HG03039 (cell line): ENCODE data around the gene IREB2.
"Not testable (repeated sequence)": the region's sequence is repeated elsewhere in the genome, so short reads cannot be mapped to it uniquely, and the experiment has no call there.

Experiments
- ATAC-seq: cut with Tn5 transposase; IDR thresholded peaks from one replicate; pipeline ENCODE4 v1.9.1; 2021; ENCODE audit warnings: mild to moderate bottlenecking, moderate library complexity; ENCODE audit not compliant: unreplicated experiment

IREB2 gene

DNA sequence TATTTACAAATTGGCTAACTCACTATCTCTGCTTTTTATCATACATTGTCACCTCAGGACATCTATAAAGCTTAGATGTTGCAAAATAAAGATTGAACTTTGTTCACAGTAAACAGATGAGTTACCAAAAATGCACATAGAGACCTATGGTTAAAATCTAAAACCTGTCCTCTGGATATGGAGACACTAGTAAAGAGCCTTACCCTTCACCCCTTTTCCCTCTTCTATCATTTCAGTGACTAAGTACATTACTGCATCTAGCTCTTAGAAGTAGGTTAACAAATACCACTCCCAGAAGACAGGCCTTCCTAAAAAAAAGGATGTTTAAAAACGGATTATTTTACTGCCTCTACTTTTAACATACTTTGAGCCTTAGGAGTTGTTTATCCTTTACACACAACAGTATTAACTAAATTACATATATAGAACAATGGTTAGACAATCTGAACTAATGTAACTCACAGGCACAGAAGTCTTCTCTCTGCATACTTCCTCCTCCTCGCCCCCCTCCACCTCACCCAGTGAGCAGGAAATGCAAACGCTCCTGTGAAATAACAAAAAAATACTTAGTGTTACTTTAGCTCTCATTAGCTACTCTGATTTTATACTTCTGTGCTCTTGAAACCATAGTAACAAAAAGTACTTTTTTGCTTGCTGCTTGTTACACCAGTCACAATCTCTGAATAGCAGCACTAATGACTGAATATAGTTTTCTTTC, 23.3 kb downstream of the IREB2 start:
- ATAC-seq = no peak

DNA sequence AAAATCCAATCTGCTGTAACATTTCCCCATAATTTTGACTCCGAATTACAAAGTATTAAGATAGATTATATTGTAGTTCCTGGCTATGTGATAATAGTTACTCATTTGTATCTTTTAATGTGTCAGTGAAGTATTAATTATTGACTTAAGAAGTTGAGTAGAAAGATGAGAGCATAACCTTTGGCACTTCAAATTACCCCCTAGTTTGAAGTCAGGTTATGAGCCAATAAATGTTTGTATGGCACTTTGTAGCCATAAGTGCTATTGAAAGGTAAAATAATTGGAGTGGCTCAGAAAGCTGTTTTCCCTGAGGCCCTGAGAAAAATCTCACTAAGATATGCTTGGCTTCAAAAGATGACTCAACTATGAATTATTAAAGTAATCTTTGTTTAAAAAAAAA, 31.0 kb downstream of the IREB2 start:
- ATAC-seq = no peak

DNA sequence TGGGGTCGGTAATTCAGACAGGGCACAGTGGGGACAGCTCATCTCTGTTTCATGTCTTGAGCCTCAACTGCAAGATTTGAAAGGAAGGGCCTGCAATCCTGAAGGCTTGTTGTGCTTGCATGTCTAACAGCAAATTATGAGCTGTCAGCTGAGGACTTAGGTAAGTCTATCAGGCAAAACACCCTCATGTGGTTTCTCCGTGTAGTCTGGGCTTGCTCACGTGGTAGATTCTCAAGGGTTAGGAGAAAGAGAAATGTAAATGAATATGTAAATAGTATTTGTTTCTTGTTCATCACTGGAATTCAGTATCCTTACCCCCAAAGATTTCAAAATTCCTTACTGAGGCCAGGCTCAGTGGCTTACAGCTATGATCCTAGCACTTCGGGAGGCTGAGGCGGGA, 39.3 kb downstream of the IREB2 start:
- no peak for ATAC-seq

DNA sequence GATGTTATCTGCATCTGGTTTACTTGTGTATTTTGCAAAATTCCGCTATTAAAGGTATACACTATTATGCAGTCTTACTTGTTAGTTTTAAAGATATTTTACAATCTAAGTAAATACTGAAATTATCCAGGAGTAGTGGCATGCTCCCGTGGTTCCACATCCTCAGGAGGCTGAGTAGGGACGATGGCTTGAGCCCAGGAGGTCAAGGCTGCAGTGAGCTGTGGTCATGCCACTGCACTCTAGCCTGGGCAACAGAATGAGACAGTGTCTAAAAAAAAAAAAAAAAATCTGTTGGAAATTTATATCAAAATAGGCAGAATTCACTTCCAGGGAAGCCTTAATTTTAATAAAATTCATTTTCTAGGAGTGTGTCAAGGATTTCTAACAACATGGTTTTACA, 41.6 kb downstream of the IREB2 start:
- no peak for ATAC-seq

DNA sequence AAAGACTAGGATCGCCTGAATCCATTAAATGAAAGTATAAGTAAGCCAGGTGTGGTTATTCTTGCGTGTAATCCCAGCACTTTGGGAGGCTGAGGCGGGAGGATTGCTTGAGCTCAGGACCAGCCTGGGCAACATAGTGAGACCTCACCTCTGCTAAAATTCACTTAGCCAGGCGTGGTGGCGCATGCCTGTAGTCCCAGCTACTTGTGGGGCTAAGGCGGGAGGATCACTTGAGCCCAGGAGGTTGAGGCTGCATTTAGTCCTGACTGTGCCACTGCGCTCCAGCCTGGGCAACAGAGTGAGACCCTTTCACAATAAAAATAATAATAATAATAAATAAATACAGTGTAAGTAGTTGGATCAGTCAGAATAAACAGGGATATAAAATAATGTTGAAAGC, 43.9 kb downstream of the IREB2 start:
- ATAC-seq = no peak

DNA sequence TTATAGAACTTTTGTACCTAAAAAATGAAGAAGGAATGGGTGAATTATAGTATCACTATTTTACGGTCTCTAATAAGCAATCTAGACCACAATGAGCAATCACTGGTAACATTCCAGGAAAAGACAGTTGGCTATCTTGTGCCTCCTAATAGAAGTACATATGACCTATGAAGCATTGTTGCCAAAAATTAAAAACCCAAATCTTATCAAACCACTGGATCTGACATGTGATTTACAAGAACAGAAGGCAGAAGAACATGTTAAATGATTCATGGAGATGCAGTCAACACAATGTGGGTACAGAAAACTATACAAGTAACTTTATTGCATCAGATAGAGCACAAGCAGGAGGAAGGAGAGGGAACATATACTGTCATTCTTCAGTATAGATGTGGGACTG, 54.9 kb downstream of the IREB2 start:
- ATAC-seq = no peak

DNA sequence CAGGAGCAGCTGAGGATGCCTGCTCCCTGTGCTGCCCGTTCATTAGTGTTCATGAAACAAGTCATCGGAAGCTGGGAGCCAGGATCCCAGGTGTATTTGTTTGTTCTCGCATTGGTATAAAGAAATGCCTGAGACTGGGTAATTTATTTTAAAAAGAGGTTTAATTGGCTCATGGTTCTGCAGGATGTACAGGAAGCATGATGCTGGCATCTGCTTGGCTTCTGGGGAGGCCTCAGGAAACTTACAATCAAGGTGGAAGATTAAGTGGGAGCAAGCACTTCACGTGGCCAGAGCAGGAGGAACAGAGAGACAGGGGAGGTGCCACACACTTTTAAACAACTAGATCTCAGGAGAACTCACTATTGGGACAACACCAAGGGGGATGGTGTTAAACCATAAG, 63.8 kb downstream of the IREB2 start:
- no peak for ATAC-seq

DNA sequence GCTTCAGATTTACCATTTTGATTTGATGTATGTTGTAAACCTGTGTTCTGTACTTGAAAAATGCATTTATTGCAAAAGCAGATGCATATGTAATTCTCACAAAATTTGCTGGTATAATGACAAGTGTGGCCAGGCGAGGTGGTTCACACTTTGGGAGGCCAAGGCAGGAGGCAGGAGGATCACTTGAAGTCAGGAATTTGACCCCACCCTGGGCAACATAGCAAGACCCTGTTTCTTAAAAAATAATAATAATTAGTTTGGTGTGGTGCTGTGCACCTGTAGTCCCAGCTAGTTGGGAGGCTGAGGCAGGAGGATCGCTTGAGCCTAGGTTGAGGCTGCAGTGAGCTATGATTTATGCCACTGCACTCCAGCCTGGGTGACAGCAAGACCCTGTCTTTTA, 64.6 kb downstream of the IREB2 start:
- no peak for ATAC-seq

DNA sequence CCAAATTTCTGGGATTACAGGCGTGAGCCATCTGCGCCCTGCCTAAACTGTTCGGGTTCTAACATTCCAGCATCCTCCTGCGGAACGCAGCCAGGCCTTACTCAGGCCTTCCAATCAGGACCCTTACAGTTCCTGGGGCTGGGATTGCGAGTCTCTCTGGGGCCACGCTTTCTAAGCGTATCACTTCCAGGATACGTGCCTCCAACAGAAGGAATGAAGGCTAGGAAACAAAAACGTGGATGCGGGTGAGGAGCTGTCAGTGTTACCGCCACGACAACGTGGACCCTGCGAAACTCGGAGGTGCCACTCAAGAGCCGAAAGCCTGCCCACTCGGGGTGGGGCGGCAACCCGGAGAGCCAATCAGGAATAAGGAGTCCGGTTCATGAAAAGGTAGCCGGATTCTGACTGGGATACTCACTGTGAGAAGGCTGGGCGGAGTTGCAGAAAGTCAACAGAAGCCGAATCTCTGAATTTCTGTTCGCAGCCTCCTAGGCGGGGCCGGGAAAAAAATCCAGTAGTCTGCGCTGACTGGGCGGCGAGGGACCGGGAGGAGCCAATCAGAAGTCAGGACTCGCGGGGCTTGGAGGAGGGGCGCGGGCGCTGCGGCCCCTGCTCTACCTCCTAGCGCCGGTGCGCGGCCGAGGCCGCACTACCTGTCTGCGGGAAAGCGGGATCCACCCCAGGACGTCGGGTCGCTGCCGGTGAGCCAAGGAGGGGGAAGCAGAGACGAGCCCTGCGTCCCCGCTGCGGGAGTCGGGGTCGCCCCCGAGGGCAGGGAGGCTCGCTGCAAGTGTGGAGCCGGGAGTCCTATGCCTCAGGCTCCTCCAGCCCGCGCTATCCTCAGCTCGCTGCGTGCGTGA, 69.2 kb downstream of the IREB2 start, which contains the start of gene HYKK:
HYKK (plus strand) TSS at position 607 of the 860 bp plus-strand sequence. CDS start 5,512 bp downstream, outside the sequence.
- ATAC-seq = peak; percentile 73

DNA sequence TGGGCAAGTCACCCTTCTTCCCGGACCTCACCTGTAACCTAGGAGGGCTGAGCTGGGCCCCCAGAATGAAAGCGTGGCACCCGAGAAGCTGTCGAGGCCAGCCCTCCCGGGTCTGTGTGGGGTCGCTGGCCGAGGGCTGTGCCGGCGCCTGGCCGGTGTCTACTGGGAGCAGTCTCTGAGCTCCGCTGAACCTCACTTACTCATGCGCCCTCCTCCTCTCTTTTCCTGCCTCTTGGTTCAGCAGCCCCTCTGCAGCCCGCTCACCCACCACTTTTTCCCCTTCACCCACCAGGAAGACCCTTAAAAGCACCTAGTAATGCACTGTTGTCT, 69.8 kb downstream of the IREB2 start:
- ATAC-seq = no peak

DNA sequence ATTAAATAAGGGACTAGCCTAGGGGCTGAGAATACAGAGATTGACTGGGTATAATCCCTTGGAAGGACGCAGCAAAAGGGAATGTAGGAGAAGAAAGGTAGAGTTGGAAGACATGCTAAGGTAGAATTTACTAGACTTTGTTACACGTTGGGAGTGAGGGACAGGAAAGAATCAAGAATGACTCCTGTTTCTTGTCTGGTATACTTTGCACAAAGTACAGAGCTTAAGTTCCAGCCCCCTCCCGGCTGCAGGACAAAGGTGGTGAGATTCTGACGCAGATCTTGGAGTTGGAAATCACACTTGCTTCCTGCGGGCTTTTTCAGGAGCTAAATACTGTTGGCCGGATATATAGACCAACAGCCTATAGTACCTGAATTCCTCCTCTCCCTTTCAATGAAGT, 70.3 kb downstream of the IREB2 start:
- ATAC-seq = no peak

DNA sequence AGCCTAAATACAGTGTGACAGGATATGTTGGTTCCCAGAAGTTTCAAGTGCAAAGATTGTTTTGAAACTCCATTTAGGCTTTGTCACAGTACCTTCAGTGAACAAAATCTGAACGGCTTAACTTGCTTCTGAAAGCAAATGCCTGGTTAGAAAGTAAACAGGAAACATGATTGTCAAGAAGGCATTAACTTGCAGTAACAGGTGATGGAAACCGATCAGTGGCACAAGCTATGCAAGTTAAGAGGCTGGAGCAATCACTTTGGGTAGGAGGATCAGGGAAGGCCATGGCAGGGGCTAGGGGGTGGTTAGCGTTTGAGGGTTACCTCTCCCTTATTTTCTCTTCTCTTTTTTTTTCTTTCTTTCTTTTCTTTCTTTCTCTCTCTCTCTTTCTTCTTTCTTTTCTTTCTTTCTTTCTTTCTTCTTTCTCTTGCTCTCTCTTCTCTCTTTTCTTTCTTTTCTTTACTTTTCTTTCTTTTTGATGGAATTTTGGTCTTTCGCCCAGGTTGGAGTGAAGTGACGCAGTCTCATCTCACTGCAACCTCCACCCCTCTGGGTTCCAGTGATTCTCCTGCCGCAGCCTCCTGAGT, 71.8 kb downstream of the IREB2 start:
- ATAC-seq = no peak

DNA sequence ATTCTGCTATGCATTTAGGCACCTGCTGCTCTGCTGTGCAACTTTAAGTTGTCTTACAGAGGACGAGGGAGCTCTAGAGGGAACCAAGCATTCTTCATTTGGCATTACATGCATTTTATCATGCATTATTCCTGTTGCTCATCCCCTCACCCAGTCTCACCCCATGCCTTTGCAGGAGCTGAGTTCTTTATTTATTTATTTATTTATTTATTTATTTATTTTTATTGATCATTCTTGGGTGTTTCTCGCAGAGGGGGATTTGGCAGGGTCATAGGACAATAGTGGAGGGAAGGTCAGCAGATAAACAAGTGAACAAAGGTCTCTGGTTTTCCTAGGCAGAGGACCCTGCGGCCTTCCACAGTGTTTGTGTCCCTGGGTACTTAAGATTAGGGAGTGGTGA, 82.0 kb downstream of the IREB2 start:
- ATAC-seq = not testable (repeated sequence)

DNA sequence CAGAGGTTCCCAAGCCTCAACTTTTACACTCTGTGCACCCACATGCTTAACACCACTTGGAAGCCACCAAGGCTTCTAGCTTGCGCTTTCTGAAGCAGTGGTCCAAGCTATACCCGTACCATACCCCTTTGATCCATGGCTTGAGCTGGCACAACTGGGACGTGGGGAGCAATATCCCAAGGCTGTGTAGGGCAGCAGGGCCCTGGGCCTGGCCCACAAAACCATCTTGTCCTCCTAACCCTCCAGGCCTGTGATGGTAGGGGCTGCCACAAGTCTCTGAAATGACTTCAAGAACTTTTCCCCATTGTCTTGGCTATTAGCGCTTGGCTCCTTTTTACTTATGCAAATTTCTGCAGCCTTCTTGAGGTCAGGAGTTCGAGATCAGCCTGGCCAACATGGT, 86.2 kb downstream of the IREB2 start:
- no peak for ATAC-seq

DNA sequence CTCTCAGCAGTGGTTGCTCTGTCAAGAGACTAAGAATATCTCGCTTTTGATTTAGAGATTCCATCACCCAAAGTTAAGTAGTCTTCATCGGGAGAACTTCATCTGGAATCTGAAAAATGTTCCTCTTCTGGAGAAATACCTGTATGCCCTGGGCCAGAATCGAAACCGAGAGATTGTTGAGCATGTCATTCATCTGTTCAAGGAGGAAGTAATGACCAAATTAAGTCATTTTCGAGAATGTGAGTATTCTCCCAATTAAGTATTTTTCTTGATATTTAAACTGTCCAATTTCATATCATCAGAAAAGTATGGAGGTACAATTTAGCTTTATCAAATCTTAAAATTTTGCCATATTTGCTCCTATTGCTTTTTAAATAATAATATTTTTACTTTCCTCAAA, 89.3 kb downstream of the IREB2 start:
- ATAC-seq = no peak

DNA sequence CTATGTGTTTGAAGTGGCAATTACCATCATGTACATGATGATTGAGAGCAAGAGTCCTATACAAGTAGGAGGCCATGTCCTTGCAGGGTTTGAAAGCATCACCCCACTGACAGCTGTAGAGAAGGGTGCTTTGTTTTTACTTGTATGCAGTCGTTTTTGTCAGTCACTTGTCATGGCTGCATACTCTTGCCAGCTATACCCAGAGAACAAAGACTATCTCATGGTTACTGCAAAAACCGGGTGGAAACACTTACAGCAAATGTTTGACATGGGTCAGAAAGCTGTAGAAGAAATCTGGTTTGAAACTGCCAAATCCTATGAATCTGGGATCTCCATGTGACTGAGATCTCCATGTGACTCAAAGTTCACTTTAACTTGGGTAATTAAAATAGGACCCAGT, 95.3 kb downstream of the IREB2 start:
- no peak for ATAC-seq

DNA sequence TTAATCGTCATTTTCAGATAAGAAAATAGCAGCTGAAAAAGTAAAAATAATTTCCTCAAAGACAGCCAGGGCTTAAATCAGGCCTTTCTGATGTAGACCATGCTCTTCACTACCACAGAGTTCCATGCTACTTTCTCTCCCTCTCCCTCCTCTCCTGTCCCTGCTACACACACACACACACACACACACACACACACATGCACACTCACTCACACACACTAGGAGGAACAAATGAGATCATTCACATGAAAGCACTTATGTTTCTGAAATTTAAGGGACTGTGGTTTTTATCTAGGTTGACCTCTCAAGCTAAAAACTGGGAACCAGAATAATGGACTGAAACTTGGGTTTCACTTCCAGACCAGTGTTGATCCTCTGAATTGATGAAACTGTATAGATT, 98.1 kb downstream of the IREB2 start:
- no peak for ATAC-seq

DNA sequence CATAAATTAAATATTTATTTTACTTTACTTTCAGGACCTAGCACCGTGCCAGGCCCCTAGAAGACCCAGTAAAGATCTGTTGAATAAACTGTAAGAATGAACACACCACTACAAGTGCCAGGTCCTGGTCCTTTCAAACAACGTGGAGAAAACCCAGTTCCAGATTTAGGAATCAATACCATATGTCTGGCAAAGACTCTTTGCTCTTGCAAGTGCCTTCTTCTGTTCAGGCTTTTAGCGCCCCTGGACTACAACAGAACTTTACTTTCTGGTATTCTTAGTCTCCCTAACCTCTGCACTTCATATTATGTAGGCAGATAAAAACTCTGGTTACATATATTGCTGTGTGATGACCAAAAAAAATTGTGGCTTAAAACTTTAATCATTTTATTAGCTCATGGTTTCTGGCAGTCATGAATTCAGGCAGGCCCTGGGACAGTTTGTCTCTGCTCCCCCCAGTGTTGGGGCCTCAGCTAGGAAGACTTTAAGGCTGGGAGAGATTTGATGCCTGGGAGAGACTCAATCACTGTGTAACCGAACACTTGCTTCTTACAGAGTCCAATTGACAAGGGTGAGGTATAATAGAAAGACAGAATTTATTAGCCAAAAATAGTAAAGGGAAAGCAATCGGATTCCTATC, 99.4 kb downstream of the IREB2 start:
- ATAC-seq = no peak

DNA sequence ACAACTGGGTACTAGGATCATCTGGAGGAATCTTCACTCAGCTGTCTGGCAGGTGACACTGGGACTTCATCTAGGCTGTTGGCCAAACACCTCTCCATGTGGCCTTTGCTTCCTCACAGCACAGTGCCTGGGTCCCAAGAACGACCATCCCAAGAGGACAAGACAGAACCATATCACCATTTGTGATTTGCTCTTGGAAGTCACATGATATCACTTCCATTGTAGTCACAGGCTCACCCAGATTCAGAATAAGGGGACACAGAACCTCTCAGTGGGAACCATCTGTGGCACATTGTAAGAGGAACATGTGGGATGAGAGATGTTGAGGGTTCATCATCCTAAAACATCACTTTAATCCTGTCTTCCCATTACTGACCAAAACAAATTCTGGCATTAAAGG, 100.3 kb downstream of the IREB2 start:
- no peak for ATAC-seq

DNA sequence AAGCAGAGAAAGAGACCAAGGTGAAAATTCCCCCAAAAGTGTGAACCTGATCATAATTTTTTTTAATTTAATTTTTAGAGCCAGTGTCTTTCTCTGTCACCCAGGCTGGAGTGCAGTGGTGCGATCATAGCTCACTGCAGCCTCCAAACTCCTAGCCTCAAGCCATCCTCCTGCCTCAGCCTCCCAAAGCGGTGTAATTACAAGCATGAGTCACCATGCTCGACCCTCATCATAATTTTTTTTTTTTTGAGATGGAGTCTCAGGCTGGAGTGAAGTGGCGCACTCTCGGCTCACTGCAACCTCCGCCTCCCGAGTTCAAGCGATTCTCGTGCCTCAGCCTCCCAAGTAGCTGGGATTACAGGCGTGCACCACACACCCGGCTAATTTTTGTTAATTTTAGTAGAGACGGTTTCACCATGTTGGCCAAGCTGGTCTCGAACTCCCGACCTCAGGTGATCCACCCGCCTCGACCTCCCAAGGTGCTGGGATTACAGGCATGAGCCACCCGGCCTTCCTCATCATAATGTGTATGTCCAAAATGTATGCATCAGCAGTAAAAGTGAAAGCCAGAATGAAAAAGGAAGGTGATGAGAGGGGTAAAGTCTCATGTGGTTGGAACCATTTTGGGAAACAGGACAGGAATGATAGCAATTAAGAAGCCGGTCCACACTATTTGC, 101.6 kb downstream of the IREB2 start:
- ATAC-seq = not testable (repeated sequence)
